HepG2 (cell line): ENCODE data around the gene FAF1. TPM values are rescaled to one million over a fixed set of nuclear protein-coding genes. Genes with fewer than 3 reads are reported as not detected.

Experiments
- ATAC-seq: fragments of 200-7000 bp; cut with Tn5 transposase; 3 replicates; pipeline ENCODE4 v1.9.1; 2020; ENCODE audit warnings: mild to moderate bottlenecking, moderate library complexity
- BruUV-seq: library from RNA; stranded (reverse); fragments of 400-500 nt; replicated peaks from 2 replicates; lab custom pipeline; 2021; lab: Mats Ljungman, UMichigan
- CTCF ChIA-PET: fragments of 300-600 bp; formaldehyde crosslinking; extraction: SDS; loops from one replicate; lab custom pipeline; 2021; ENCODE audit warnings: low total read pairs, inconsistent platforms, low intra/inter-chr PET ratio; lab: Yijun Ruan, JAX
- POLR2A ChIA-PET: fragments of 350-600 bp; sonication (Branson Sonifier 250); formaldehyde crosslinking; loops from one replicate; lab custom pipeline; 2020; ENCODE audit warnings: antibody characterized with exemption, inconsistent platforms; lab: Yijun Ruan, JAX
- DNase-seq: peaks from one replicate; pipeline ENCODE4 v3.0.0-alpha.2; 2015; ENCODE audit warnings: low spot score
- FAIRE-seq: peaks from 3 replicates; lab custom pipeline; 2011; peaks lifted over from hg19 to GRCh38; lab: Jason Lieb, UNC
- H2AFZ ChIP-seq: one replicate; pipeline ENCODE4 v1.6.1; 2011; ENCODE audit warnings: low read length, inconsistent platforms
- H3K27ac ChIP-seq: fragments of 300-600 bp; 3 replicates; pipeline ENCODE4 v1.8.0; 2011; ENCODE audit warnings: mixed run types, mild to moderate bottlenecking, mixed read lengths, low read length, inconsistent platforms; ENCODE audit not compliant: insufficient read depth; ENCODE audit errors: extremely low read length
- H3K27me3 ChIP-seq, 2 experiments: fragments of 200-600 bp in 1 of 2; 2 replicates in 1 of 2; 3 replicates in 1 of 2; pipeline versions ENCODE4 v1.6.0 to v1.8.0; 2011; ENCODE audit warnings: low read length in 2 of 2, mild to moderate bottlenecking in 2 of 2, moderate library complexity in 2 of 2, inconsistent platforms in 1 of 2; ENCODE audit not compliant: insufficient read depth in 2 of 2, control insufficient read depth in 1 of 2
- H3K36me3 ChIP-seq, 2 experiments: fragments of 200-600 bp in 1 of 2; replicated peaks in 1 of 2; 2 replicates in 1 of 2; 3 replicates in 1 of 2; pipeline versions ENCODE4 v1.5.1 to v1.8.0; 2011; ENCODE audit warnings: low read length in 2 of 2, inconsistent platforms in 1 of 2; ENCODE audit not compliant: insufficient read depth in 2 of 2, control insufficient read depth in 1 of 2
- H3K4me1 ChIP-seq: 2 replicates; pipeline ENCODE4 v1.5.1; 2012; ENCODE audit warnings: low read length, inconsistent platforms; ENCODE audit not compliant: insufficient read depth
- H3K4me2 ChIP-seq: 2 replicates; pipeline ENCODE4 v1.6.0; 2011; ENCODE audit warnings: low read depth, low read length, inconsistent platforms
- H3K4me3 ChIP-seq, 3 experiments: fragments of 200-600 bp in 1 of 3; sonication (generic), shearing (Covaris generic) in 1 of 3; replicated peaks in 1 of 3; 2 replicates each; pipeline ENCODE4 v1.5.1; 2011 to 2016; ENCODE audit warnings: low read length in 3 of 3, inconsistent platforms in 2 of 3, low read depth in 2 of 3, mild to moderate bottlenecking in 2 of 3, control low read depth in 1 of 3, mixed read lengths in 1 of 3; ENCODE audit not compliant: insufficient read depth in 1 of 3
- H3K79me2 ChIP-seq: one replicate; pipeline ENCODE4 v1.6.1; 2011; ENCODE audit warnings: low read length, inconsistent platforms; ENCODE audit not compliant: insufficient read depth
- H3K9ac ChIP-seq: 2 replicates; pipeline ENCODE4 v1.6.0; 2011; ENCODE audit warnings: mild to moderate bottlenecking, low read depth, low read length, inconsistent platforms; ENCODE audit not compliant: insufficient read depth
- H3K9me3 ChIP-seq: 2 replicates; pipeline ENCODE4 v1.5.1; 2012; ENCODE audit warnings: mild to moderate bottlenecking, low read length
- H4K20me1 ChIP-seq: 2 replicates; pipeline ENCODE4 v1.6.0; 2011; ENCODE audit warnings: inconsistent platforms, mild to moderate bottlenecking, low read length, moderate library complexity; ENCODE audit not compliant: insufficient read depth
- CEBPB ChIP-seq: IDR thresholded peaks from 2 replicates; pipeline ENCODE4 v1.6.1; 2011; ENCODE audit warnings: low read depth, low read length, improper control_type of control experiment, borderline replicate concordance
- E2F1 ChIP-seq: sonication (generic); formaldehyde crosslinking; IDR thresholded peaks from 2 replicates; pipeline ENCODE4 v1.5.0; 2020; ENCODE audit warnings: missing genetic modification reagents
- EED ChIP-seq: sonication (generic); formaldehyde crosslinking; IDR thresholded peaks from 2 replicates; pipeline ENCODE4 v1.5.0; 2020; ENCODE audit warnings: mild to moderate bottlenecking, missing genetic modification reagents
- HNRNPL ChIP-seq: fragments of 200-400 bp; formaldehyde crosslinking; IDR thresholded peaks from 2 replicates; pipeline ENCODE4 v1.6.1; 2017; ENCODE audit warnings: mild to moderate bottlenecking, low read depth, low read length
- POLR2A ChIP-seq, 2 experiments: IDR thresholded peaks; 2 replicates each; pipeline ENCODE4 v1.6.1; 2011; ENCODE audit warnings: low read depth in 2 of 2, low read length in 2 of 2, mild to moderate bottlenecking in 1 of 2, moderate library complexity in 1 of 2; ENCODE audit not compliant: insufficient read depth in 1 of 2
- ZFP36L2 ChIP-seq: sonication (generic); formaldehyde crosslinking; IDR thresholded peaks from 2 replicates; pipeline ENCODE4 v1.4.0; 2020; ENCODE audit warnings: missing genetic modification reagents
- ZMAT5 ChIP-seq: sonication (generic); formaldehyde crosslinking; IDR thresholded peaks from 2 replicates; pipeline ENCODE4 v1.5.0; 2020; ENCODE audit warnings: mild to moderate bottlenecking, low read depth, missing genetic modification reagents, borderline replicate concordance
- WGBS: methylation state at CpG from one replicate; pipeline ENCODE4 v1.1.6; 2017; ENCODE audit warnings: low lambda C conversion rate; 5-methylcytosine and 5-hydroxymethylcytosine counted together
- in situ Hi-C: cut with HindIII; loops from 2 replicates; pipeline ENCODE4 v1.10.0; 2017; ENCODE audit warnings: low pct_unique_long_range_greater_than_20kb; ENCODE audit not compliant: extremely low pct_ligation_motif_present
- intact Hi-C: fragments of 100-400 bp; cut with micrococcal nuclease; formaldehyde crosslinking; loops from one replicate; pipeline ENCODE4 v1.10.0; 2022; ENCODE audit not compliant: unreplicated experiment
- polyA plus RNA-seq, 8 experiments: library from polyadenylated mRNA; depleted of rRNA in 3 of 8; stranded (reverse) in 7 of 8; unstranded in 1 of 8; fragments of >200 nt; fragmentation: Illumina TruSeq in 4 of 8; extraction: Trizol in 4 of 8; gene quantifications; 2 replicates each; pipeline versions ENCODE4 v1.2.1 to v1.2.3, GENCODE V29; 2011 to 2016; ENCODE audit warnings: low read depth in 4 of 8, missing spikeins in 1 of 8, mixed read lengths in 1 of 8; ENCODE audit not compliant: insufficient read depth in 1 of 8
- total RNA-seq, 5 experiments: library from RNA; depleted of rRNA; stranded (reverse); fragments of >200 nt; fragmentation: Illumina TruSeq; extraction: Trizol; gene quantifications; 2 replicates each; pipeline ENCODE4 v1.2.3, GENCODE V29; 2016; ENCODE audit warnings: low read depth in 1 of 5
- TF ChIP-seq, protein P1 (sequence below): IDR thresholded peaks from 2 replicates; pipeline ENCODE4 v1.6.1; 2012; ENCODE audit warnings: low read length, improper control_type of control experiment

The FAF1 gene
- total and polyA plus RNA-seq, 2 of the 13 experiments (the other 11 are each of a cell fraction or from before 2014, with no cell fraction given): 19.4 to 63.3 TPM

- FAIRE-seq: no peak
- no peak for DNase-seq
- H3K9me3 ChIP-seq: no peaks in the 10 kb centered on the region
- no peaks in the 10 kb centered on the region for H3K27me3 ChIP-seq
- no peaks in the 10 kb centered on the region for H3K79me2 ChIP-seq
- ATAC-seq: no peak
- ChIA-PET CTCF (no interaction called here), POLR2A (no interaction called here)
- no peaks in the 10 kb centered on the region for H3K4me1 ChIP-seq
- TF ChIP-seq CEBPB (peak; percentile 67; the same call in 1 of the 2 replicates), POLR2A (IDR thresholded peaks at IDR 0.05; ENCODE audit: insufficient read depth in 1 of 2, low read depth in 2 of 2, low read length in 2 of 2) (no peak)
- TF ChIP-seq, protein P1, sequence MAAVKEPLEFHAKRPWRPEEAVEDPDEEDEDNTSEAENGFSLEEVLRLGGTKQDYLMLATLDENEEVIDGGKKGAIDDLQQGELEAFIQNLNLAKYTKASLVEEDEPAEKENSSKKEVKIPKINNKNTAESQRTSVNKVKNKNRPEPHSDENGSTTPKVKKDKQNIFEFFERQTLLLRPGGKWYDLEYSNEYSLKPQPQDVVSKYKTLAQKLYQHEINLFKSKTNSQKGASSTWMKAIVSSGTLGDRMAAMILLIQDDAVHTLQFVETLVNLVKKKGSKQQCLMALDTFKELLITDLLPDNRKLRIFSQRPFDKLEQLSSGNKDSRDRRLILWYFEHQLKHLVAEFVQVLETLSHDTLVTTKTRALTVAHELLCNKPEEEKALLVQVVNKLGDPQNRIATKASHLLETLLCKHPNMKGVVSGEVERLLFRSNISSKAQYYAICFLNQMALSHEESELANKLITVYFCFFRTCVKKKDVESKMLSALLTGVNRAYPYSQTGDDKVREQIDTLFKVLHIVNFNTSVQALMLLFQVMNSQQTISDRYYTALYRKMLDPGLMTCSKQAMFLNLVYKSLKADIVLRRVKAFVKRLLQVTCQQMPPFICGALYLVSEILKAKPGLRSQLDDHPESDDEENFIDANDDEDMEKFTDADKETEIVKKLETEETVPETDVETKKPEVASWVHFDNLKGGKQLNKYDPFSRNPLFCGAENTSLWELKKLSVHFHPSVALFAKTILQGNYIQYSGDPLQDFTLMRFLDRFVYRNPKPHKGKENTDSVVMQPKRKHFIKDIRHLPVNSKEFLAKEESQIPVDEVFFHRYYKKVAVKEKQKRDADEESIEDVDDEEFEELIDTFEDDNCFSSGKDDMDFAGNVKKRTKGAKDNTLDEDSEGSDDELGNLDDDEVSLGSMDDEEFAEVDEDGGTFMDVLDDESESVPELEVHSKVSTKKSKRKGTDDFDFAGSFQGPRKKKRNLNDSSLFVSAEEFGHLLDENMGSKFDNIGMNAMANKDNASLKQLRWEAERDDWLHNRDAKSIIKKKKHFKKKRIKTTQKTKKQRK: no peak
- no peaks in the 10 kb centered on the region for H3K36me3 ChIP-seq
- intact Hi-C loops: no loop called here
- no peaks in the 10 kb centered on the region for H4K20me1 ChIP-seq
- H3K4me3 ChIP-seq: no peak overlapping the region
- H3K9ac ChIP-seq: no peak overlapping the region
- in situ Hi-C loops: no loop called here
- no peak overlapping the region for H3K4me2 ChIP-seq
- H3K27ac ChIP-seq: no peak overlapping the region
- BruUV-seq: no TSS peak
- H2AFZ ChIP-seq: no peak overlapping the region
These were observed 442.6 kb downstream of the FAF1 start for GRCh38 chr1:50517488-50517887.

DNA sequence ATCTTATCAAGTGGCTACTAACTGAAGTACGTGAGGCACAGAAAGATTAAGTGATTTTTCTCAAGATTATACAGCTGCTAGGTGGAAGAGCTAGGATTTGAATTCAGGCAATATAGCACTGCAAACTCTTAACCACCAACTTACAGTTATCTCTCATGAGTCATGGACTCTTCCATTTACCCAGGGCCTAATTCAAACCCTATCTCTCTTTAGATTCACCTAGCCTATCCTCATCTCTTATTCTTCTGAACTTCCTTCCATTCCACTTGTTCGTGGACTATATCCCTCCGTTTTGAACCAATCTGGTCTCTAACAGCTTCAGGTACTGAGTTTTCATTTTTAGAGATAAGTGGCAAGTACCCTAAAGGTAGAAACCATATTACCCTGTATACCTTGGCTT, 444.0 kb downstream of the FAF1 start:
- Histone ChIP-seq H3K27ac (no peak overlapping the region), H4K20me1 (no peaks in the 10 kb centered on the region), H3K9me3 (no peaks in the 10 kb centered on the region), H3K79me2 (no peaks in the 10 kb centered on the region), H2AFZ (no peak overlapping the region), H3K27me3 (no peaks in the 10 kb centered on the region), H3K4me2 (no peak overlapping the region), H3K9ac (no peak overlapping the region), H3K36me3 (no peaks in the 10 kb centered on the region), H3K4me1 (no peaks in the 10 kb centered on the region), H3K4me3 (no peak overlapping the region)
- DNase-seq (no peak), FAIRE-seq (no peak), ATAC-seq (no peak)
- 97% methylated on average over 3 of the region's 3 CpGs for WGBS
- in situ Hi-C loops (no loop called here), intact Hi-C loops (no loop called here)
- ChIA-PET CTCF (no interaction called here), POLR2A (no interaction called here)
- TF ChIP-seq ZMAT5 (CRISPR knock-in tag): no peak
- no peak for TF ChIP-seq E2F1 (CRISPR knock-in tag)
- no peak for TF ChIP-seq ZFP36L2 (CRISPR knock-in tag)
- no peak for TF ChIP-seq HNRNPL
- TF ChIP-seq EED (CRISPR knock-in tag): no peak
- no TSS peak for BruUV-seq
